ENCODE data around the gene LPCAT2. TPM values are rescaled to one million over a fixed set of nuclear protein-coding genes. Genes with fewer than 3 reads are reported as not detected.
A peak's percentile ranks its signal among the peaks of the same experiment; 100 is the strongest.

Gene LPCAT2
- total and polyA plus RNA-seq, 8 donors: 1.4 to 36.2 (median 6.6) TPM; not detected in 1

GRCh38 chr16:55512941-55513340, 4.1 kb downstream of the LPCAT2 start:
- DNase-seq: no peak
- Histone ChIP-seq H3K27me3 (no peaks in the 10 kb centered on the region), H3K36me3 (peaks cover 0 to 4% (median 0%) of the 10 kb centered on the region in 4 donors), H3K4me1 (peaks cover 0 to 25% (median 17%) of the 10 kb centered on the region in 4 donors), H3K9me3 (peaks cover 0 to 14% (median 8%) of the 10 kb centered on the region in 4 donors), H3K4me3 (no peak overlapping the region), H3K27ac (no peak overlapping the region)
- 78 to 100% (median 96%) methylated on average over 1 of the region's 1 CpG for WGBS, 5 donors
- TF ChIP-seq POLR2A (IDR thresholded peaks at IDR 0.05) (no peak), EP300 (IDR thresholded peaks at IDR 0.05) (no peak), POLR2AphosphoS5 (IDR thresholded peaks at IDR 0.05) (no peak), CTCF (IDR thresholded peaks at IDR 0.05) (no peak)
- intact Hi-C loops (cut with DNase I; ENCODE audit: low total_unique reads): no loop called here

- no peaks in the 10 kb centered on the region for H3K27me3 ChIP-seq
- H3K9me3 ChIP-seq: peaks cover 0 to 14% (median 8%) of the 10 kb centered on the region in 4 donors
- H3K4me3 ChIP-seq: no peak overlapping the region
- intact Hi-C loops (cut with DNase I; ENCODE audit: low total_unique reads): no loop called here
- H3K36me3 ChIP-seq: peaks cover 0 to 4% (median 0%) of the 10 kb centered on the region in 4 donors
- no peak overlapping the region for H3K27ac ChIP-seq
- H3K4me1 ChIP-seq: peaks cover 0 to 18% (median 13%) of the 10 kb centered on the region in 4 donors
- DNase-seq: no peak
- WGBS, 5 donors: 73 to 85% (median 79%) methylated on average over 5 of the region's 5 CpGs
- peak in 1 of 7 experiments; percentile 8 for TF ChIP-seq CTCF (IDR thresholded peaks at IDR 0.05)
- no peak for TF ChIP-seq EP300 (IDR thresholded peaks at IDR 0.05)
Measured at GRCh38 chr16:55513616-55514015, 4.7 kb downstream of the LPCAT2 start.

- Histone ChIP-seq H3K27me3 (no peaks in the 10 kb centered on the region), H3K27ac (no peak overlapping the region), H3K36me3 (peaks cover 0 to 4% (median 0%) of the 10 kb centered on the region in 4 donors), H3K4me3 (no peak overlapping the region), H3K9me3 (peaks cover 0 to 14% (median 8%) of the 10 kb centered on the region in 4 donors), H3K4me1 (peaks cover 0 to 5% (median 1%) of the 10 kb centered on the region in 4 donors)
- TF ChIP-seq POLR2AphosphoS5 (IDR thresholded peaks at IDR 0.05) (no peak), CTCF (IDR thresholded peaks at IDR 0.05) (no peak), EP300 (IDR thresholded peaks at IDR 0.05) (no peak), POLR2A (IDR thresholded peaks at IDR 0.05) (no peak)
- WGBS, 5 donors: 90 to 97% (median 91%) methylated on average over 1 of the region's 1 CpG
- intact Hi-C loops (cut with DNase I; ENCODE audit: low total_unique reads): no loop called here
- no peak for DNase-seq
Measured at GRCh38 chr16:55515111-55515510, 6.2 kb downstream of the LPCAT2 start.

GRCh38 chr16:55521792-55522191, 12.9 kb downstream of the LPCAT2 start:
- no peaks in the 10 kb centered on the region for H3K27me3 ChIP-seq
- H3K27ac ChIP-seq: no peak overlapping the region
- H3K4me3 ChIP-seq: no peak overlapping the region
- intact Hi-C loops (cut with DNase I; ENCODE audit: low total_unique reads): no loop called here
- WGBS, 5 donors: 0 to 56% (median 36%) methylated on average over 1 of the region's 1 CpG
- TF ChIP-seq EP300 (IDR thresholded peaks at IDR 0.05) (no peak), POLR2AphosphoS5 (IDR thresholded peaks at IDR 0.05) (no peak), POLR2A (IDR thresholded peaks at IDR 0.05) (no peak), CTCF (IDR thresholded peaks at IDR 0.05) (no peak)
- peaks cover 0 to 9% (median 3%) of the 10 kb centered on the region in 4 donors for H3K9me3 ChIP-seq
- H3K4me1 ChIP-seq: no peaks in the 10 kb centered on the region
- no peaks in the 10 kb centered on the region for H3K36me3 ChIP-seq
- DNase-seq: no peak
